Measurements from ENCODE around the gene KCNK2. TPM values are rescaled to one million over a fixed set of nuclear protein-coding genes. Genes with fewer than 3 reads are reported as not detected.

The KCNK2 gene
- total and polyA plus RNA-seq, 2 donors: 3.3 to 5.2 TPM

GRCh38 chr1:215263636-215264035 lies 181.1 kb downstream of the KCNK2 start:
- Histone ChIP-seq H3K4me1 (ENCODE audit: insufficient read depth) (no peaks in the 10 kb centered on the region), H3K36me3 (ENCODE audit: insufficient read depth) (no peaks in the 10 kb centered on the region), H3K27ac (ENCODE audit: low read depth) (no peak overlapping the region), H3K4me3 (ENCODE audit: low read depth, low read length) (no peak overlapping the region)
- 67% methylated on average over 1 of the region's 1 CpG for WGBS
- DNase-seq (ENCODE audit: extremely low spot score): no peak

GRCh38 chr1:215264649-215265048 lies 182.1 kb downstream of the KCNK2 start:
- Histone ChIP-seq H3K36me3 (ENCODE audit: insufficient read depth) (no peaks in the 10 kb centered on the region), H3K4me1 (ENCODE audit: insufficient read depth) (no peaks in the 10 kb centered on the region), H3K4me3 (ENCODE audit: low read depth, low read length) (no peak overlapping the region), H3K27ac (ENCODE audit: low read depth) (no peak overlapping the region)
- DNase-seq (ENCODE audit: extremely low spot score): no peak
- 98% methylated on average over 3 of the region's 3 CpGs for WGBS

- WGBS: 72% methylated on average over 1 of the region's 1 CpG
- DNase-seq (ENCODE audit: extremely low spot score): no peak
- Histone ChIP-seq H3K36me3 (ENCODE audit: insufficient read depth) (no peaks in the 10 kb centered on the region), H3K27ac (ENCODE audit: low read depth) (no peak overlapping the region), H3K4me3 (ENCODE audit: low read depth, low read length) (no peak overlapping the region), H3K4me1 (ENCODE audit: insufficient read depth) (no peaks in the 10 kb centered on the region)
These were observed 185.0 kb downstream of the KCNK2 start for GRCh38 chr1:215267495-215267894.

GRCh38 chr1:215269955-215270354 lies 187.4 kb downstream of the KCNK2 start:
- Histone ChIP-seq H3K27ac (ENCODE audit: low read depth) (no peak overlapping the region), H3K36me3 (ENCODE audit: insufficient read depth) (no peaks in the 10 kb centered on the region), H3K4me1 (ENCODE audit: insufficient read depth) (no peaks in the 10 kb centered on the region), H3K4me3 (ENCODE audit: low read depth, low read length) (no peak overlapping the region)
- no peak for DNase-seq (ENCODE audit: extremely low spot score)
- WGBS: 63% methylated on average over 3 of the region's 3 CpGs

GRCh38 chr1:215273838-215274516 lies 191.4 kb downstream of the KCNK2 start:
- Histone ChIP-seq H3K27ac (ENCODE audit: low read depth) (no peak overlapping the region), H3K36me3 (ENCODE audit: insufficient read depth) (no peaks in the 10 kb centered on the region), H3K4me1 (ENCODE audit: insufficient read depth) (no peaks in the 10 kb centered on the region), H3K4me3 (ENCODE audit: low read depth, low read length) (no peak overlapping the region)
- WGBS: 63% methylated on average over 5 of the region's 5 CpGs
- no peak for DNase-seq (ENCODE audit: extremely low spot score)

- no peak for DNase-seq (ENCODE audit: extremely low spot score)
- no peaks in the 10 kb centered on the region for H3K4me1 ChIP-seq (ENCODE audit: insufficient read depth)
- no peak overlapping the region for H3K4me3 ChIP-seq (ENCODE audit: low read depth, low read length)
- no peaks in the 10 kb centered on the region for H3K36me3 ChIP-seq (ENCODE audit: insufficient read depth)
- 50% methylated on average over 1 of the region's 1 CpG for WGBS
- H3K27ac ChIP-seq (ENCODE audit: low read depth): no peak overlapping the region
These were observed 194.0 kb downstream of the KCNK2 start for GRCh38 chr1:215276582-215276981.

- Histone ChIP-seq H3K4me1 (ENCODE audit: insufficient read depth) (no peaks in the 10 kb centered on the region), H3K36me3 (ENCODE audit: insufficient read depth) (no peaks in the 10 kb centered on the region), H3K4me3 (ENCODE audit: low read depth, low read length) (no peak overlapping the region), H3K27ac (ENCODE audit: low read depth) (no peak overlapping the region)
- DNase-seq (ENCODE audit: extremely low spot score): no peak
- WGBS: 24% methylated on average over 2 of the region's 2 CpGs
These were observed 195.0 kb downstream of the KCNK2 start for GRCh38 chr1:215277532-215277931.

- 90% methylated on average over 3 of the region's 3 CpGs for WGBS
- Histone ChIP-seq H3K36me3 (ENCODE audit: insufficient read depth) (no peaks in the 10 kb centered on the region), H3K4me3 (ENCODE audit: low read depth, low read length) (no peak overlapping the region), H3K27ac (ENCODE audit: low read depth) (no peak overlapping the region), H3K4me1 (ENCODE audit: insufficient read depth) (no peaks in the 10 kb centered on the region)
- DNase-seq (ENCODE audit: extremely low spot score): no peak
These were observed 197.1 kb downstream of the KCNK2 start for GRCh38 chr1:215279682-215280081.

- H3K4me1 ChIP-seq (ENCODE audit: insufficient read depth): no peaks in the 10 kb centered on the region
- no peaks in the 10 kb centered on the region for H3K36me3 ChIP-seq (ENCODE audit: insufficient read depth)
- 81% methylated on average over 3 of the region's 3 CpGs for WGBS
- no peak for DNase-seq (ENCODE audit: extremely low spot score)
- H3K4me3 ChIP-seq (ENCODE audit: low read depth, low read length): no peak overlapping the region
- no peak overlapping the region for H3K27ac ChIP-seq (ENCODE audit: low read depth)
These were observed 200.0 kb downstream of the KCNK2 start for GRCh38 chr1:215282557-215282956.

GRCh38 chr1:215285013-215285800 lies 202.7 kb downstream of the KCNK2 start:
- no peak overlapping the region for H3K4me3 ChIP-seq (ENCODE audit: low read depth, low read length)
- no peak overlapping the region for H3K27ac ChIP-seq (ENCODE audit: low read depth)
- no peaks in the 10 kb centered on the region for H3K4me1 ChIP-seq (ENCODE audit: insufficient read depth)
- 76% methylated on average over 3 of the region's 3 CpGs for WGBS
- DNase-seq (ENCODE audit: extremely low spot score): no peak
- H3K36me3 ChIP-seq (ENCODE audit: insufficient read depth): no peaks in the 10 kb centered on the region
